Lower leg skin (tissue), 3 donors: Measurements from ENCODE around the gene BTNL2.

Source experiments
- CTCF ChIP-seq, 3 donors: fragments of 450-650 bp; IDR thresholded peaks; one replicate each; pipeline ENCODE4 v1.5.1; 2016; ENCODE audit warnings: antibody characterized with exemption in 3 of 3, mild to moderate bottlenecking in 3 of 3, moderate library complexity in 2 of 3
- POLR2A ChIP-seq, 2 donors: fragments of 450-650 bp; IDR thresholded peaks; one replicate each; pipeline ENCODE4 v1.6.1; 2016 to 2017; ENCODE audit warnings: antibody characterized with exemption in 2 of 2, mild to moderate bottlenecking in 1 of 2, moderate library complexity in 1 of 2

DNA sequence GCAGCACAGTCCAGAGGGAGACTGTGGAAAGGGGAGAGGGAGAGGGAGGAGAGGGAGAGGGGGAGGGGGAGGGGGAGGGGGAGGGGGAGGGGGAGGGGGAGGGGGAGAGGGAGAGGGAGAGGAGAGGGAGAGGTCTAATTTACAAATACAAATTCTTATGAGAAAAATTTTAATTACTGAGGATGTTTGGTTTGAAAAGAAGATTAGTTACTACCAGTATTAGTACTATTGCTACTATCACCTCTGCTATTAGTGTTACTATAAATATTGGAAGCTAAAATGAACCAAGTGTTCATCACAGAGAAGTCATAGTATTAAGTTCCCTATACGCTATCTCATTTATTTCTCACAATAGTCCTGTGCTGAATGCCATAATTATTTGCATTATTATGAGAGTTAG, 20.9 kb downstream of the BTNL2 start:
- TF ChIP-seq CTCF (IDR thresholded peaks at IDR 0.05) (no peak), POLR2A (IDR thresholded peaks at IDR 0.05) (no peak)
